KMS-11 (cell line): ENCODE data around the gene CEBPZOS.

Experiments used
- H2AFZ ChIP-seq: fragments of 200-600 bp; sonication (generic); 2 replicates; pipeline ENCODE4 v1.6.1; 2016; ENCODE audit warnings: antibody characterized with exemption, mixed run types, low read depth
- H3K27ac ChIP-seq: fragments of 200-600 bp; sonication (generic); 2 replicates; pipeline ENCODE4 v1.6.1; 2016; ENCODE audit warnings: mild to moderate bottlenecking, mixed run types
- H3K27me3 ChIP-seq: fragments of 200-600 bp; sonication (generic); 2 replicates; pipeline ENCODE4 v1.6.1; 2017; ENCODE audit warnings: mild to moderate bottlenecking, low read depth, mixed run types, moderate library complexity; ENCODE audit not compliant: insufficient read depth
- H3K36me3 ChIP-seq: fragments of 200-600 bp; sonication (generic); 2 replicates; pipeline ENCODE4 v1.6.1; 2017; ENCODE audit warnings: mild to moderate bottlenecking, mixed run types; ENCODE audit not compliant: insufficient read depth
- H3K4me1 ChIP-seq: fragments of 200-600 bp; sonication (generic); 2 replicates; pipeline ENCODE4 v1.6.1; 2016; ENCODE audit warnings: mild to moderate bottlenecking, low read depth, mixed run types; ENCODE audit not compliant: poor library complexity, severe bottlenecking
- H3K4me2 ChIP-seq: fragments of 200-600 bp; sonication (generic); 2 replicates; pipeline ENCODE4 v1.7.0; 2016; ENCODE audit warnings: mild to moderate bottlenecking, mixed run types
- H3K4me3 ChIP-seq: fragments of 200-600 bp; sonication (generic); IDR thresholded peaks from 2 replicates; pipeline ENCODE4 v1.6.1; 2017; ENCODE audit warnings: low read depth, low read length, mixed read lengths; ENCODE audit not compliant: insufficient read depth
- H3K79me2 ChIP-seq: fragments of 200-600 bp; sonication (generic); 2 replicates; pipeline ENCODE4 v1.6.1; 2016; ENCODE audit warnings: low read depth, mixed run types; ENCODE audit not compliant: insufficient read depth
- H3K9ac ChIP-seq: fragments of 200-600 bp; sonication (generic); 2 replicates; pipeline ENCODE4 v1.6.1; 2016; ENCODE audit warnings: mild to moderate bottlenecking, mixed run types
- H4K20me1 ChIP-seq: fragments of 200-600 bp; sonication (generic); 2 replicates; pipeline ENCODE4 v1.6.1; 2016; ENCODE audit warnings: mild to moderate bottlenecking, mixed run types; ENCODE audit not compliant: insufficient read depth
- CTCF ChIP-seq: fragments of 200-600 bp; sonication (generic); conservative IDR thresholded peaks from 2 replicates; pipeline ENCODE4 v1.6.1; 2017; ENCODE audit warnings: low read depth, mild to moderate bottlenecking, antibody characterized with exemption, low read length, moderate library complexity, mixed read lengths

CEBPZOS gene

DNA sequence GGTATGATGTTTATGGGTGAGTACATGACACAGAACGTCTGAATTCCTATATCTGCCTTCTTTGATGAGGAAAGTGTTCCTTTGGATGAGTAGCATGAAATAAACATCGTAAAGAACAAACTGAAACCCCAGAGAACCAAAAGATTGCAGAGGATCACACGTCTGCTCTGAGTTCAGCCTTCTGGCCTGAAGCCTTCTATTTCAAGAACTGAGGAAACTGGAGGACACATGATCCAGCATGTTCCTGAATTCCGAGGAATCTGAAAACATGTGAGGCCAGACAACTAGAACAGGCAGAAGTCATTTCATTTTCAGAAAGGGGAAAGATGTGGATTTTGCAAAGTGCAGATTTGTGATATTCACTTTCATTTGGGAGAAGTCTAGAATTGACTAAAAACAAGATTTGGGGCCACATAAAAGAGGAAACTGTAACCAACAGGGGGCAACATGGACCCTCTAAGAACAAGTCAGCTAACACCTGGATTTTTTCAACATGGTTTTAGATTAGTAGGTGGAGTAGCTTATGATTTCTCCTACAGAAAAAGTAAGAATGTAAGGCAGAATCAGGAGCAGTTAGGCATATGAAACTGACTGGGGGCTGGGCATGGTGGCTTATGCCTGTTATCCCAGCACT, 16.2 kb upstream of the CEBPZOS start:
- no peak for TF ChIP-seq CTCF
- H4K20me1 ChIP-seq, result no peaks in the 10 kb centered on the region
- H3K4me2 ChIP-seq, result no peak overlapping the region
- H3K9ac ChIP-seq, result no peak overlapping the region
- H3K27me3 ChIP-seq, result no peaks in the 10 kb centered on the region
- no peak overlapping the region for H3K4me3 ChIP-seq
- peaks cover 12% of the 10 kb centered on the region for H3K4me1 ChIP-seq
- no peak overlapping the region for H2AFZ ChIP-seq
- no peak overlapping the region for H3K27ac ChIP-seq
- H3K36me3 ChIP-seq, result no peaks in the 10 kb centered on the region
- H3K79me2 ChIP-seq, result no peaks in the 10 kb centered on the region

- no peaks in the 10 kb centered on the region for H3K79me2 ChIP-seq
- no peak overlapping the region for H3K4me2 ChIP-seq
- no peaks in the 10 kb centered on the region for H3K36me3 ChIP-seq
- no peak overlapping the region for H3K4me3 ChIP-seq
- H2AFZ ChIP-seq, result no peak overlapping the region
- no peak overlapping the region for H3K9ac ChIP-seq
- H3K4me1 ChIP-seq, result peaks cover 16% of the 10 kb centered on the region
- no peaks in the 10 kb centered on the region for H4K20me1 ChIP-seq
- no peak overlapping the region for H3K27ac ChIP-seq
- H3K27me3 ChIP-seq, result no peaks in the 10 kb centered on the region
- no peak for TF ChIP-seq CTCF
Measured at GRCh38 chr2:37180640-37181039, 15.7 kb upstream of the CEBPZOS start.

- no peaks in the 10 kb centered on the region for H3K27me3 ChIP-seq
- peaks cover 16% of the 10 kb centered on the region for H3K4me1 ChIP-seq
- no peak overlapping the region for H2AFZ ChIP-seq
- H3K9ac ChIP-seq, result no peak overlapping the region
- TF ChIP-seq CTCF, result no peak
- H3K36me3 ChIP-seq, result no peaks in the 10 kb centered on the region
- H3K4me3 ChIP-seq, result no peak overlapping the region
- H4K20me1 ChIP-seq, result no peaks in the 10 kb centered on the region
- no peak overlapping the region for H3K4me2 ChIP-seq
- H3K79me2 ChIP-seq, result no peaks in the 10 kb centered on the region
- no peak overlapping the region for H3K27ac ChIP-seq
Measured at GRCh38 chr2:37181726-37182684, 14.3 kb upstream of the CEBPZOS start.

- Histone ChIP-seq H4K20me1 (no peaks in the 10 kb centered on the region), H3K9ac (no peak within 1 kb of the TSS), H3K79me2 (no peaks in the 10 kb centered on the region), H3K4me1 (peaks cover 16% of the 10 kb centered on the region), H3K27ac (no peak within 1 kb of the TSS), H3K36me3 (no peaks in the 10 kb centered on the region), H2AFZ (no peak within 1 kb of the TSS), H3K27me3 (no peaks in the 10 kb centered on the region), H3K4me2 (no peak within 1 kb of the TSS), H3K4me3 (no peak within 1 kb of the TSS)
- no peak for TF ChIP-seq CTCF
Measured at GRCh38 chr2:37188570-37188969, 7.7 kb upstream of the CEBPZOS start, which contains the start of gene SULT6B1. Gene SULT6B1, minus strand, starts transcription at chr2:37188670. Its CDS starts 30 bp downstream, at chr2:37188640.
